ENCODE measurements around the gene RASA3. TPM values are rescaled to one million over a fixed set of nuclear protein-coding genes. Genes with fewer than 3 reads are reported as not detected.

The RASA3 gene
- polyA plus RNA-seq, 1 donor from 2014 or later, result 8.5 TPM

DNA sequence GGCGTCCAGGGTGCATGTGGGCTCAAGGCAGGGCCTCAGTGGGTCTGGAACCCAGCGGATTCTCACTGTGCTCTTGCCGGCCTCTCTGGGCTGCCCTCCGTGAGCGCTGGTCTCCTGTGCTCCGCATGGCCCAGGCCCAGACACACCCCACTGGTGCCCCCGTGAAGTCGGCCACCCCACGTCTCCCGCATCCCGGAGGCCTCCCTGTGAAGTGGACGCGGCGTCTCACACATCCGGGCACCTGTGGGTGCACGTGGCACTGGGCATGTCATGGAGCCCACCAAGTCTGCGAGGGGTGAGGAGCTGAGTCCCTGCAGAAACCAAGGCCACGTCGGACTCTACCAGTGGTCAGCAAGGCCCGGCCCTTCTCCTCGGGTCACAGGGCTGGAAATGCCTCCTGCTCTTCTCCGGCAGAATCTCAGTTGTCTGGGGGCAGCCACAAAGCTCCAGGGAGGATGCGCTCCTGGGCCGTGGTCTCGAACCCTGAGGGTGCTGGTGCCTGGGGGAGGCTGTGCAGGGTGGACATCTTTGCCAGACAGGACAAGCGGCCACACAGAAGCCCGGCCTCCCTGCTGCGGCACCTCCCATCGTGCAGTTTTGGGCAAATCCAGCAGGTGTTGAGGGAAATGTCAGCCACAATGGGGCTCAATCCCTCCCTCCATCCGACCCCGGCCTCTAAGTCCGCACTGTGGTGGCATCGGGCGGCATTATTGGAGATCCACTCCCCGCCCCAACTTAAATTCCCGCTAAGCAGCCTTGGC lies 160.8 kb downstream of the RASA3 start:
- no peak overlapping the region for H3K4me3 ChIP-seq (ENCODE audit: low read length)
- H3K27ac ChIP-seq (ENCODE audit: low read length), result no peak overlapping the region
- H3K9ac ChIP-seq (ENCODE audit: low read length), result no peak overlapping the region
- no peaks in the 10 kb centered on the region for H3K9me2 ChIP-seq (ENCODE audit: insufficient read depth, low read length)
- no peaks in the 10 kb centered on the region for H3K36me3 ChIP-seq (ENCODE audit: insufficient read depth, low read length)
- H4K20me1 ChIP-seq (ENCODE audit: insufficient read depth), result no peaks in the 10 kb centered on the region
- no peak overlapping the region for H2AFZ ChIP-seq (ENCODE audit: low read depth, low read length)
- no peaks in the 10 kb centered on the region for H3K79me2 ChIP-seq (replicated peaks; ENCODE audit: insufficient read depth, low read length)
- H3K27me3 ChIP-seq (ENCODE audit: insufficient read depth, low read depth, low read length), result no peaks in the 10 kb centered on the region
- H3K4me2 ChIP-seq (ENCODE audit: low read length), result no peak overlapping the region
- H3F3A ChIP-seq (ENCODE audit: insufficient read depth, low read length, poor library complexity, severe bottlenecking), result no peaks in the 10 kb centered on the region
- no peak for TF ChIP-seq POLR2AphosphoS5 (IDR thresholded peaks at IDR 0.05)
- H3K9me3 ChIP-seq (ENCODE audit: low read length), result no peaks in the 10 kb centered on the region

DNA sequence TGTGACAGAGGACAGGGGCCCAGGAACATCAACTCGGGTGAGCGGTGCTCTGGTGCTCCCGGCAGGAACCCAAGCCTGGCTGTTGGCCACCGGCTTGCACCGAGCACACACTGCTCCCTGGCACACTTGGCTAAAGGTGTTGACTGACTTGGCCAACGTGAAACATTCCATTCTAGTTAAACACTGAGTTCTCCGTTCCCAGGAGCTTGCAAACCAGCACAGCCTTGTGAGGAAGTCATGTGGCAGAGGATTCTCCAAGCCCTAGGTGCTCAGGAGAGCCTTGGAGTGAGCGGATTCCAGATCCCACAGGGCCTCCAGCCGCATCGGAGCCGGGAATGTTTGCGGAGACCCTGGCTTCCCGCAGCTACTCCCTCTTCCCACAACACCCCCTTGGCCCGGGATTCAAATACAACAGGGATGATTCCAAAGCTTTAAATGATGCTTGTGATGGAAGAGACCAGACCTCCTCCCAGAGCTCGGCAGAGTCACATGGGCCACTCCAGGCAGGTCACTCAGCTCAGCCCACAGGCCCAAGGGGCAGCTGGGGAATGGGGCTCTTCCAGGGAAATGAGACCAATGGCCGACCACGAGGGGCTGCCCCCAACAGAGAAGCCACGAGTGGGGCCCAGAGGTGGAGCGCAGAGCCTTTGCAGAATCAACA lies 161.5 kb downstream of the RASA3 start:
- Histone ChIP-seq H3K9me3 (ENCODE audit: low read length) (no peaks in the 10 kb centered on the region), H3K27me3 (ENCODE audit: insufficient read depth, low read depth, low read length) (no peaks in the 10 kb centered on the region), H3K4me3 (ENCODE audit: low read length) (no peak overlapping the region), H3F3A (ENCODE audit: insufficient read depth, low read length, poor library complexity, severe bottlenecking) (no peaks in the 10 kb centered on the region), H2AFZ (ENCODE audit: low read depth, low read length) (no peak overlapping the region), H3K79me2 (replicated peaks; ENCODE audit: insufficient read depth, low read length) (no peaks in the 10 kb centered on the region), H3K9ac (ENCODE audit: low read length) (no peak overlapping the region), H3K9me2 (ENCODE audit: insufficient read depth, low read length) (no peaks in the 10 kb centered on the region), H3K36me3 (ENCODE audit: insufficient read depth, low read length) (no peaks in the 10 kb centered on the region), H3K27ac (ENCODE audit: low read length) (no peak overlapping the region), H4K20me1 (ENCODE audit: insufficient read depth) (no peaks in the 10 kb centered on the region), H3K4me2 (ENCODE audit: low read length) (no peak overlapping the region)
- TF ChIP-seq SMC3 (conservative IDR thresholded peaks at IDR 0.05; ENCODE audit: poor library complexity), result no peak
- TF ChIP-seq EZH2 (IDR thresholded peaks at IDR 0.05; ENCODE audit: borderline replicate concordance, insufficient read depth, low read length, poor library complexity, severe bottlenecking), result no peak
- TF ChIP-seq, protein P1, sequence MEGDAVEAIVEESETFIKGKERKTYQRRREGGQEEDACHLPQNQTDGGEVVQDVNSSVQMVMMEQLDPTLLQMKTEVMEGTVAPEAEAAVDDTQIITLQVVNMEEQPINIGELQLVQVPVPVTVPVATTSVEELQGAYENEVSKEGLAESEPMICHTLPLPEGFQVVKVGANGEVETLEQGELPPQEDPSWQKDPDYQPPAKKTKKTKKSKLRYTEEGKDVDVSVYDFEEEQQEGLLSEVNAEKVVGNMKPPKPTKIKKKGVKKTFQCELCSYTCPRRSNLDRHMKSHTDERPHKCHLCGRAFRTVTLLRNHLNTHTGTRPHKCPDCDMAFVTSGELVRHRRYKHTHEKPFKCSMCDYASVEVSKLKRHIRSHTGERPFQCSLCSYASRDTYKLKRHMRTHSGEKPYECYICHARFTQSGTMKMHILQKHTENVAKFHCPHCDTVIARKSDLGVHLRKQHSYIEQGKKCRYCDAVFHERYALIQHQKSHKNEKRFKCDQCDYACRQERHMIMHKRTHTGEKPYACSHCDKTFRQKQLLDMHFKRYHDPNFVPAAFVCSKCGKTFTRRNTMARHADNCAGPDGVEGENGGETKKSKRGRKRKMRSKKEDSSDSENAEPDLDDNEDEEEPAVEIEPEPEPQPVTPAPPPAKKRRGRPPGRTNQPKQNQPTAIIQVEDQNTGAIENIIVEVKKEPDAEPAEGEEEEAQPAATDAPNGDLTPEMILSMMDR (IDR thresholded peaks at IDR 0.05; ENCODE audit: poor library complexity, severe bottlenecking), result no peak
- TF ChIP-seq, protein P2, sequence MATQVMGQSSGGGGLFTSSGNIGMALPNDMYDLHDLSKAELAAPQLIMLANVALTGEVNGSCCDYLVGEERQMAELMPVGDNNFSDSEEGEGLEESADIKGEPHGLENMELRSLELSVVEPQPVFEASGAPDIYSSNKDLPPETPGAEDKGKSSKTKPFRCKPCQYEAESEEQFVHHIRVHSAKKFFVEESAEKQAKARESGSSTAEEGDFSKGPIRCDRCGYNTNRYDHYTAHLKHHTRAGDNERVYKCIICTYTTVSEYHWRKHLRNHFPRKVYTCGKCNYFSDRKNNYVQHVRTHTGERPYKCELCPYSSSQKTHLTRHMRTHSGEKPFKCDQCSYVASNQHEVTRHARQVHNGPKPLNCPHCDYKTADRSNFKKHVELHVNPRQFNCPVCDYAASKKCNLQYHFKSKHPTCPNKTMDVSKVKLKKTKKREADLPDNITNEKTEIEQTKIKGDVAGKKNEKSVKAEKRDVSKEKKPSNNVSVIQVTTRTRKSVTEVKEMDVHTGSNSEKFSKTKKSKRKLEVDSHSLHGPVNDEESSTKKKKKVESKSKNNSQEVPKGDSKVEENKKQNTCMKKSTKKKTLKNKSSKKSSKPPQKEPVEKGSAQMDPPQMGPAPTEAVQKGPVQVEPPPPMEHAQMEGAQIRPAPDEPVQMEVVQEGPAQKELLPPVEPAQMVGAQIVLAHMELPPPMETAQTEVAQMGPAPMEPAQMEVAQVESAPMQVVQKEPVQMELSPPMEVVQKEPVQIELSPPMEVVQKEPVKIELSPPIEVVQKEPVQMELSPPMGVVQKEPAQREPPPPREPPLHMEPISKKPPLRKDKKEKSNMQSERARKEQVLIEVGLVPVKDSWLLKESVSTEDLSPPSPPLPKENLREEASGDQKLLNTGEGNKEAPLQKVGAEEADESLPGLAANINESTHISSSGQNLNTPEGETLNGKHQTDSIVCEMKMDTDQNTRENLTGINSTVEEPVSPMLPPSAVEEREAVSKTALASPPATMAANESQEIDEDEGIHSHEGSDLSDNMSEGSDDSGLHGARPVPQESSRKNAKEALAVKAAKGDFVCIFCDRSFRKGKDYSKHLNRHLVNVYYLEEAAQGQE (IDR thresholded peaks at IDR 0.05; ENCODE audit: borderline replicate concordance), result no peak
- TF ChIP-seq POLR2AphosphoS5 (IDR thresholded peaks at IDR 0.05), result no peak
- no peak for TF ChIP-seq EP300 (conservative IDR thresholded peaks at IDR 0.05; ENCODE audit: poor library complexity, severe bottlenecking)
- TF ChIP-seq RAD21 (conservative IDR thresholded peaks at IDR 0.05), result no peak
- no peak for TF ChIP-seq TAF1 (IDR thresholded peaks at IDR 0.05; ENCODE audit: low read depth)
